Motor neuron (in vitro differentiated cells): ENCODE data around the gene ATG4D. TPM values are rescaled to one million over a fixed set of nuclear protein-coding genes. Genes with fewer than 3 reads are reported as not detected.
"Not testable (repeated sequence)": the region's sequence is repeated elsewhere in the genome, so short reads cannot be mapped to it uniquely, and the experiment has no call there.

Experiments used
- ATAC-seq, 8 experiments: fragments of 200-7000 bp; cut with Tn5 transposase; replicated peaks in 6 of 8; 2 replicates each; pipeline ENCODE4 v1.8.0; 2021; ENCODE audit warnings: mild to moderate bottlenecking in 8 of 8, moderate library complexity in 8 of 8
- H3K27ac ChIP-seq, 2 donors: fragments of 250-450 bp; sonication (Bioruptor Pico); 2 replicates each; pipeline ENCODE4 v1.9.0; 2021; ENCODE audit warnings: antibody characterized with exemption in 2 of 2, mild to moderate bottlenecking in 2 of 2, moderate library complexity in 1 of 2
- H3K4me1 ChIP-seq, 2 donors: fragments of 250-450 bp; sonication (Bioruptor Pico); replicated peaks in 1 of 2; 2 replicates each; pipeline ENCODE4 v1.6.1; 2021; ENCODE audit warnings: antibody characterized with exemption in 2 of 2, mild to moderate bottlenecking in 2 of 2, moderate library complexity in 1 of 2
- H3K4me3 ChIP-seq, 5 donors: fragments of 250-450 bp; sonication (Bioruptor Pico); 2 replicates each; pipeline ENCODE4 v1.9.0; 2021; ENCODE audit warnings: antibody characterized with exemption in 5 of 5, mild to moderate bottlenecking in 5 of 5, moderate library complexity in 4 of 5
- WGBS, 10 experiments: fragments of 450-650 bp; shearing (Covaris generic); methylation state at CpG; one replicate each; pipeline ENCODE4 v1.0.0; 2022; 5-methylcytosine and 5-hydroxymethylcytosine counted together
- in situ Hi-C, 9 experiments: fragments of 400-800 bp; cut with MboI; loops; one replicate each; pipeline ENCODE4 v1.15.0; 2021; ENCODE audit warnings: low sequenced_read_pairs in 9 of 9, low pct_unique_long_range_greater_than_20kb in 2 of 9; ENCODE audit not compliant: unreplicated experiment in 9 of 9
- total RNA-seq, 8 experiments: library from RNA; unstranded; fragments of 300-600 nt; gene quantifications; 2 replicates each; pipeline versions ENCODE4 v1.2.3 to v1.2.4, GENCODE V29; 2022

The ATG4D gene
- total RNA-seq, 8 experiments from 2014 or later = 14.6 to 54.2 (median 29.5) TPM

- peak in 6 of 8 experiments; percentile 1 to 3 (median 1) for ATAC-seq
- Histone ChIP-seq H3K4me1 (peaks cover 10 to 17% of the 10 kb centered on the region in 2 donors), H3K4me3 (peak overlapping the region; percentile 40 to 88 (median 64)), H3K27ac (peak overlapping the region; percentile 25 to 87)
- 0 to 40% (median 33%) methylated on average over 1 to 2 of the region's 10 CpGs; no CpG with 5 or more reads in 7 of the 10 experiments for WGBS, 10 experiments
- in situ Hi-C loops = no loop called here
Observed at GRCh38 chr19:10565028-10565566, 21.4 kb downstream of the ATG4D start.

DNA sequence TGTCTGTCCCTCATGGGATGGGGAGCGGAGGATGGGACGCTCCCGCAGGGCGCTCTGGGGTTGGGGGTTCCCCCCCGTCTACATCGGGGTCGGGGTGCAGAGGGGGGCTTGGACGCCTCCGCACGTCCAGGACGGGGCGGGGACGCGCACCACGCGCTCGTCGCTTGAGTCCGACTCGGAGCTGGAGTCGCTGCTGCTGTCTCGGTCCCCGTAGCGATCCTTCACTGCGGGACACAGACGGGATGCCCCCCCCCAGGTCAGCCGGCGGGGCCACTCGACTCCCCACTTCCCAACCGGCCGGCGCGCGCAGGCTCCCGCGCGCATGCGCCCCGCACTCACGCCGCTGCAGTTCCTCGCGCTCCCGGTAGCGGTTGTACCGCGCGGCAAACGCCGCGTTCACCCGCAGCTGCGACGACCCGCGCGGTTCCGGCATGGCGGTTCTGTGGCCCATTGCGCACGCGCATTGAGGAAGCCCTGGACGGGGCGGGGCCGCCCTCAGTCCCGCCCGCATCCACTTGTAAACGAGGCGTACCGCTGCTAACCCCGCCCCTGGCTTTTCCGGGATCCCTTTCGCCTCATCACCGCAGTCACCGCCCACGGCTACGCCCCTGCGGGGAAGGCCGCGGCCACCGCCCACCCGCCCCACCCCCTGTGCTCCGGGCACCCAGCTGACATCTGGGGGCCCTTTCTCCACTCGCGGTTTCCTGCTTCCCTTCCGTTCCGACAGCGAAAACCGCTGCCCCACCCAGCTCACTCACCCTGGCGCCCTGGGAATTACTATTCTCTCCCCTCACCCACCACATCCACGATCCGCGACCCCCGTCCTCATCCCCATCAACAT, 22.1 kb downstream of the ATG4D start, which contains the start of gene KRI1:
Gene KRI1, minus strand, starts transcription at position 444 of the 841 bp plus-strand sequence. Its CDS starts 11 bp downstream, at position 433.
- 0 to 20% (median 4%) methylated on average over 2 to 5 of the region's 94 CpGs; no CpG with 5 or more reads in 6 of the 10 experiments for WGBS, 10 experiments
- H3K27ac ChIP-seq = peak within 1 kb of the TSS; percentile 25 to 87
- peaks cover 10 to 17% of the 10 kb centered on the region in 2 donors for H3K4me1 ChIP-seq
- ATAC-seq = peak; percentile 46 to 68 (median 62)
- in situ Hi-C loops = no loop called here
- H3K4me3 ChIP-seq = peak within 1 kb of the TSS; percentile 40 to 88 (median 64)

- H3K4me3 ChIP-seq = peak overlapping the region; percentile 40 to 88 (median 64)
- H3K4me1 ChIP-seq = peaks cover 10 to 17% of the 10 kb centered on the region in 2 donors
- in situ Hi-C loops = no loop called here
- H3K27ac ChIP-seq = no peak overlapping the region
- ATAC-seq = no peak
- WGBS, 10 experiments = 0 to 100% (median 0%) methylated on average over 1 to 4 of the region's 4 CpGs; no CpG with 5 or more reads in 2 of the 10 experiments
Observed at GRCh38 chr19:10566408-10566657, 22.6 kb downstream of the ATG4D start.

DNA sequence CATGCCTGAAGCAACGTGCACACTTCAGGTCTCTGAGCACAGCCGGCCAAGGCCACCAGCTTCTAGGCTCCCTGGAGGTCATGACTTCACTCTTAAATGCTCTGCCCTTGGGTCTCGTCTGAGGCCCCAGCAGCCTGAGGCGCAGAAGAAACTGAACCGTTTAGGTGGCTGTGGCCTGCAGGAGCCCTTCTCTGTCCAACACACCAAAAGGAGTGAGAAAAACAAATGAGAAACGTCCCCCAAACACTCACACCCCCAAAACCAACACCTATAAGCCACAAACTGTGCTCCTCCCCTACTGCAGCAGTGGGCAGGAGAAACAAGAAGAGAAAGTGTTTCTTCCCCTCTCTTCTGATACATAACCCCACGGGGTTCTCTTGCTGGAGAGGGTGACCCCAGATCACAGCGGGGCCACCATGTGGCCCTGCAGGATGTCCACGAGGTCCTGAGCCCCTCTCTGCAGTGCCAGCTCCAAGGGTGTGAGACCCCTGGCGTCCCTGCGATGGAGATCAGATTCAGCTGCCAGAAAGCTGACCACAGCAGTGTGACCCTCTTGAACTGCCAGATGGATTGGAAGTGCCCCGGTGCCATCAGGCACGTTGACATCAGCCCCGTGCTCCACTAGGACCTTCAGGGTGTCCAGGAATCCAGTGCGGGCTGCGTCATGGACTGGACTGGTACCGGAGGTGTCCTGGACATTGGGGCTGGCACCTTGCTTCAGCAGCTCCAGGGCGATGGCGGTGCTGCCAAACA, 23.1 kb downstream of the ATG4D start:
- Histone ChIP-seq H3K27ac (no peak overlapping the region), H3K4me1 (peaks cover 10 to 17% of the 10 kb centered on the region in 2 donors), H3K4me3 (peak overlapping the region; percentile 40 to 88 (median 64))
- no peak for ATAC-seq
- in situ Hi-C loops = no loop called here
- 40 to 74% (median 59%) methylated on average over 1 to 11 of the region's 19 CpGs; no CpG with 5 or more reads in 3 of the 10 experiments for WGBS, 10 experiments

DNA sequence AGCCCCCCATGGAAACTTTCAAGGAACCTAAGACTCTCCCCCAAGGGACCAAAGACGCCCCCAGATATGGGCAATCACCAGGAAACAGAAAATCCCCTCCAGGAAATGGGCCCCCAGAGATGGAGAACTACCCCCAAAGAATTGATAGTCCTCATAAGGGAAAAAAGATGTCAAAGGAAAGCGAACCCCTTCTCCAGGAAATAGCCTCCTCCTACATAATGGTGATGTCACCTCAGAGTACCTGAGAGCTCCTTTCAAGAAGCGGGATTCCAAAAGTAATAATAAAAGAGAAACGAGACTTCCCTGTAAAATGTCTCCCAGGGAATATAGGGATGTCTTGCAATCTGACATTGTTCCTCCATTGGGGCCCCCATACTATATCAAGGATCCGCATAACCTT, 24.0 kb downstream of the ATG4D start:
- WGBS, 10 experiments = 0 to 63% (median 34%) methylated on average over 1 to 3 of the region's 5 CpGs; no CpG with 5 or more reads in 4 of the 10 experiments
- Histone ChIP-seq H3K4me1 (peaks cover 10 to 24% of the 10 kb centered on the region in 2 donors), H3K27ac (peak overlapping the region in 1 of 2 donors; percentile 78), H3K4me3 (peak overlapping the region; percentile 54 to 88 (median 63))
- in situ Hi-C loops = no loop called here
- ATAC-seq = no peak

GRCh38 chr19:10568062-10568825, 24.5 kb downstream of the ATG4D start:
- peak overlapping the region; percentile 69 to 78 for H3K27ac ChIP-seq
- in situ Hi-C loops = no loop called here

GRCh38 chr19:10568826-10569651, 25.3 kb downstream of the ATG4D start, which contains the start of gene CDKN2D:
TSS of gene CDKN2D (minus strand) at chr19:10568979. CDS start at chr19:10568653, 326 bp downstream.
- WGBS, 10 experiments = 0 to 1% (median 0%) methylated on average over 1 to 23 of the region's 71 CpGs; no CpG with 5 or more reads in 2 of the 10 experiments
- peak; percentile 74 to 86 (median 80) for ATAC-seq
- H3K27ac ChIP-seq = peak within 1 kb of the TSS; percentile 69 to 78
- peaks cover 10 to 24% of the 10 kb centered on the region in 2 donors for H3K4me1 ChIP-seq
- H3K4me3 ChIP-seq = peak within 1 kb of the TSS; percentile 54 to 88 (median 63)
- in situ Hi-C loops = no loop called here

More at GRCh38 chr19:10568062-10568825, 24.5 kb downstream of the ATG4D start:
- H3K4me3 ChIP-seq = peak overlapping the region; percentile 54 to 88 (median 63)
- H3K4me1 ChIP-seq = peaks cover 10 to 24% of the 10 kb centered on the region in 2 donors
- 0 to 33% (median 0%) methylated on average over 1 to 5 of the region's 58 CpGs; no CpG with 5 or more reads in 5 of the 10 experiments for WGBS, 10 experiments
- ATAC-seq = no peak

DNA sequence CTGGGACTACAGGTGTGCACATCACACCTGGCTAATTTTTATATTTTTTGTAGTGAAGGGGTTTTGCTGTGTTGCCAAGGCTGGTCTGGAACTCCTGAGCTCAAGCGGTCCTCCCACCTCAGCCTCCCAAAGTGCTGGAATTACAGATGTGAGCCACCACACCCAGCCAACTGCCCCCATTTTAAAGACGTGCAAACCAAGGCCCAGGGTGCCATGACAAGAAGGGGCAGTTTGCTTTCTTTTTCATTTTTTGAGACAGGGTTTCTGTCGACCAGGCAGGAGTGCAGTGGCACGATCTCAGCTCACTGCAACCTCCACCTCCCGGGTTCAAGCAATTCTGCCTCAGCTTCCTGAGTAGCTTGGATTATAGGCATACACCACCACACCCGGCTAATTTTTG, 30.1 kb downstream of the ATG4D start:
- in situ Hi-C loops, ATAC-seq, H3K27ac ChIP-seq, H3K4me3 ChIP-seq: not testable (repeated sequence)
- 82 to 100% (median 86%) methylated on average over 1 to 2 of the region's 6 CpGs; no CpG with 5 or more reads in 5 of the 10 experiments for WGBS, 10 experiments
- peaks cover 0 to 10% of the 10 kb centered on the region in 2 donors for H3K4me1 ChIP-seq

DNA sequence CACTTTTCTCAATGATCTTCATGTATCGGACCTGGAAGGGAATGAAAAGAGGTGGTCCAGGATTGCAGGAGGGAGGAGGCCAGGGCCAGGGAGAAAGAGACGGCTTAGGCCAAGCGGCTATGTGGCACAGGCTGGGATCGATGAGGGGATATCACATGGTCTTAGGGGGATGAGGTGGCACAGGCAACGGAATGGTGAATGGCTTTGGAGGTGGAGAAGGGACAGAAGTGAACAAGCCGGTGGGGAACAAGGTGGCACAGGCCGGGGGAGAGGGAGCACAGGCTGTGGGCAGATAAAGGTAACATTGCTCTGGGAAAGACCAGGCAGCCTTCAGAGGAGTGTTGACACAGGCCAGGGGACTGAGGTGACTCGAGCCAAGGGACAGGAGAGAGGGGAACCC, 30.8 kb downstream of the ATG4D start:
- Histone ChIP-seq H3K4me3 (no peak overlapping the region), H3K4me1 (peaks cover 0 to 10% of the 10 kb centered on the region in 2 donors), H3K27ac (no peak overlapping the region)
- 53 to 100% (median 83%) methylated on average over 1 to 4 of the region's 8 CpGs; no CpG with 5 or more reads in 4 of the 10 experiments for WGBS, 10 experiments
- ATAC-seq = no peak
- in situ Hi-C loops = no loop called here

DNA sequence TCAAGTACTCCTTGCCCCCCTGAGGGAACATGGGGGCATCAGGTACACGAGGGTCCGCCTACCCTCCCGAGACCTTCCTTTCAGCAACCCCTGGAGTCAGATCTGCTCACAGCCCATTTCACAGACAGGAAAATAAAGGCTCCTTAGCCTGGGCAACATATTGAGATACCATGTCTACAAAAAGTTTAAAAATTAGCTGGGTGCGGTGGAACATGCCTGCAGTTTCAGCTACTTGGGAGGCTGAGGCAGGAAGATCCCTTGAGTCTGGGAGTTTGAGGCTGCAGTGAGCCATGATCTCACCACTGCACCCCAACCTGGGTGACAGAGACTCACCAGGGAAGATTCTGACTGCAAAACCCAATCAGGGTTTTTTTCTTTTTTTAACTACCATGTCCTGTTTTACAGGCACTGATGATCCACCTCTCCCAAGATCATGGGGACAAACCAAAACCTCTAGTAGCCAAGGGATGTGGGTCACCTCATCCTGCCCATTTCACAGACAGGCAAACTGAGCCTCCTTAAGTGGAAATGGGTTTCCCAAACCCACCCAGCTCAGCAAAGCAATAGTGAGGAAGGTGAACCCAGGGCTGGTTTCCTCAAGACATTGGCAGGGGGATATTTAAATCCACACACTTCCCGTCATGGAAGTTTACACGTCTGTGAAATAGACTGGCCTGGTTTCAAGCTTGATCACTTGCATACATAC, 31.5 kb downstream of the ATG4D start:
- WGBS, 10 experiments = 17 to 100% (median 93%) methylated on average over 1 to 2 of the region's 6 CpGs; no CpG with 5 or more reads in 3 of the 10 experiments
- H3K4me3 ChIP-seq = no peak overlapping the region
- ATAC-seq = no peak
- peaks cover 0 to 7% of the 10 kb centered on the region in 2 donors for H3K4me1 ChIP-seq
- in situ Hi-C loops = loop anchor here in 1 of 9 experiments (25.0 kb wide), 1 partner anchor 287 kb away; the partner anchor contains the start of gene CARM1
- H3K27ac ChIP-seq = no peak overlapping the region

GRCh38 chr19:10577951-10578350, 34.2 kb downstream of the ATG4D start:
- ATAC-seq = no peak
- Histone ChIP-seq H3K4me1 (peaks cover 0 to 3% of the 10 kb centered on the region in 2 donors), H3K27ac (no peak overlapping the region), H3K4me3 (no peak overlapping the region)
- 20 to 94% (median 81%) methylated on average over 1 to 5 of the region's 6 CpGs; no CpG with 5 or more reads in 2 of the 10 experiments for WGBS, 10 experiments
- in situ Hi-C loops = loop anchor here in 1 of 9 experiments (25.0 kb wide), 1 partner anchor 284 kb away; the partner anchor contains the start of gene CARM1
